DMS153 treated with DMSO at 0.1 percent for 48 hours (cell line): Measurements from ENCODE around the gene TENM4.

ENCODE experiments used
- DNase-seq: peaks from one replicate; lab custom pipeline; 2025; ENCODE audit not compliant: unreplicated experiment; lab: John Stamatoyannopoulos, UW

TENM4 gene

DNA sequence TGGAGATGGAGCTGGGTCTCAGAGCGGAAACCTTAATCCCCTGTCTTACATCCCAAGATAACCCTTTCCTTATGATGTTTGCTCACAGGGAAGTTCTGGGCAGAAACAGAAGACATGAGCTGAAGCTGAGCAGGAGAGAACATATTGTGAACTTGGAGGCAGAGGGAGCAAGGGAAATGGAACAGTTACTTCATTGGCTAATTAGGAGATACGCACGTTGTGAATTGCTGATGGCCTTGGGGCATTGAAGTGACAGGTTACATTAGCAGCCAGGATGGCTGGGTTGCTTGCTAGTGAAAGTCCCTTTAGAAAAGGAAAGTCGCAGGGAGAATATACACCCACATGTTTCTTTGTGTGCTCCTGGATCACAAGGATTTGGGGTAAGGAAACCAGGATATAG is 48.7 kb downstream of the TENM4 start:
- DNase-seq, result no peak

DNA sequence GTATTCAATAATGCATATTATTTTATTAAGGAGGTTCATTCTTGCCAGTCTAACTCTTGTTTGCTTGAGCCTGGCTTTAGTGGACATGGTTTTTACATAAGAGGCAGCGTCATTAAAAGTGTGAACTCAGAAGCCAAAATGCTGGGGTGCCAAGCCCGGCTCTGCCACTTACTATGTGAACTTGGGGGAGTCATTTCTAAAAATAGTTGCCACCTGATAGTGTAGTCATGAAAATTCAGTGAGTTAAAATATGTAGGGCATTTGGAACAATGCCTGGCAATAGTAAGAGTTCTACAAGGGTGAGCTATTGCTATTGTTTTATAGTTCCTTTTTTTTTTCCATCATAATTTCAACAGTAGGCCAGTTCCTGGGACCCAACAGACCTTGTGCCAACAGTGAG is 49.9 kb downstream of the TENM4 start:
- no peak for DNase-seq

DNA sequence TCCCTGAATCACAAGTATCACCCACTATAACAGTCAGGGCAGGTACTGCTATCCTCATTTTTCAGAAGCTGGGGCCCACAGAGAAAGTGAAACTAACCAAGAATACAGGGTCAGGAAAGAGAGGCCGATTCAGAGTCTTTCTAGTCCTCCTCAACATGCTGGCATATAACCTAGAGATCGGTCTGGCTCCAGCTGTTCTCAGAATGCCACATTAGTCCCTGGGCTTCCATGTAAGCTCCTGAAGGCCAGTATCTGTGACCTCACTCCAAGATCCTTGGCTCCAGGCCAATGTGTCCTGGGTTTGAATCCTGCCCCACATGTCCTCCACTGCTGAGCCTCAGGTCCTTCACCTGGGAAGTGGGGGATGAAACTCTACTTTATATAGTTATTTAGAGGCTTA is 50.4 kb downstream of the TENM4 start:
- DNase-seq, result no peak

DNA sequence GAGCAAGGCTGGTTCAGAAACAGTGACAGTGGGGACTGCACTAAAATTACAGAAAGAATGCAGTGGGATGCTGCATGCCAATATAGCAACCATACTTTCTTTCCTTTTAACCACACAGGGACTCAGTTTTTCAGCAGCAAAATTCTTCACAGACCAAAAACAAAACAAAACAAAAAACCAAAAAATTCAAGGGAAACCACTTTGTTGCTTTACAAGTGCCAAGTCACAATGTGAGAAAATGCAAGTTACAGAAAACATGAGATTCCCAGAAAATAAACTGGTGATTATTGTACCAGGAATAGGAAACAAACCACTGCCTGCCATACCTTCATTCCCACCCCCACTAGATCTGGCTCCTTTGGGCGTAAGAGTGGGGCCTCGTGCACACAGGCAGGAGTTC is 52.6 kb downstream of the TENM4 start:
- DNase-seq, result no peak

DNA sequence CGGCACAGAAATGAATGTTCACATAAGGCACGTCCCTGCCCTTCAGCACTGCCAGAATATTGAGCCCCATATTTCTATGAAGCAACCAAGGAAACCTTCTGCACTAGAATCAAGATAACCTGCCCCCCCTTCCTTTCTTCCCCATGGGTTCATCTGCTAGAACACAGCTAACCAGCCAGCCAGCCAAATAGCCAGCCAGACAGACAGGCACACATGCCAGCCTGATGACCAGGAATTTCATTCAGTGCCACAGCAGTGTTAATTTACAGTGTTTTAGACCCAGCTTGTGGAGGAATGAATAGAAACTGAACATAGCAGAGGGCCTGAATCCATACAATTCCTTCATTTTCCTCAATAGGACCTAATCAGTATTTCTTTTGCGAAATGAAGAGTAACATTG is 57.0 kb downstream of the TENM4 start:
- DNase-seq, result no peak

GRCh38 chr11:79382301-79383050 is 58.4 kb downstream of the TENM4 start:
- DNase-seq, result no peak

- DNase-seq, result no peak
Measured at GRCh38 chr11:79381036-79381435, 59.8 kb downstream of the TENM4 start.

DNA sequence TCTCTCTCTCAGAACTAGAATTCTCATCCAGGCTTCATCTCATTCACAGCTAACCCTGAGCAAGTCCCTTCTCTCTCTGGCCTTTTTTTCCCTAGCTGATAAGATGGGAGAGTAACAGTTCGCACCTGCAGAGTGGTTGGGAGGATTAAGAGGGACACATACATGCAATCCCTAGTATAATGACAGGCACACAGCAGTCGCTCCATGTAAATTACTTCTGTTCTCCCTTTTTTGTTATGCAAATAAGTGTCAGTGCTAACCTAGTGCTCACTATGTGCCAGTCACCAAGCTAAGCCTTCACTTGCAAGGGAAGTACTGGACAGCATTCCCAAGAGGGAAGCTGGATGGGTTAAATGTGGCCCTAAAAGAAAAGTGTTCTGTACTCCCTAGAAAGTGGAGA is 63.4 kb downstream of the TENM4 start:
- DNase-seq, result no peak

DNA sequence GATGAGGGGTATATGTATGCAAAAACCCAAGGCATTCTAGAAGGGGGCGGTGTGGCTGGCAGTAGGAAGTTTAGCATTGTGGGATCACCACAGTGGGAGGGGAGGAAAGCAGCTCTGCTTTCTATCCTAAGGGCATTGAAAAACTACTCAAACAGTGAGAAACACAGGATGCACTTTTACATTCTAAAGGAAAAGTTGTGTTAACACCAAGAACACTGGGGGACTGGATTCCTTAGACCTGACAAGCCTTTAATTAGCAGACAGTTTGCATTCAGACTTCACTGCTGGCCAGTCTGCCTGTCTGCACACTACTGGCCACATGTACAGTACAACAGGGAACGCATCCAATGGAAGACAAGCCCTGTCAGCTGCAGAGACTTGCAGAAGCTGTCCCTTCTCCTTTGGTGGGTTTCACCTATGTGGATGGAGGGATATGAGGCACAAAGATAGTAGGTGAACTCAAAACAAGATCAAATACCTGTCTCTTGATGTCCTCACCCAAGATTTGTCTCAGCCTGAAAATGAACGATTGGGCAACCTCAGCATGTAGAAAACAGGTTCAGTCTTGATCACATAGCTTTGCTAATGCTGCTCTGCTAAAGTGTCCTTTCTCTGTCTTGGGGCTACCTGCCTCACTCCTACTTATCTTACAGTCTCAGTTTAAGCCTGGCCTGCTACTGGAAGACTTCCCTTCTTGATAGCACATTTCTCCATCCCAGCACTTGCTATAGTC is 64.8 kb downstream of the TENM4 start:
- DNase-seq, result no peak

- DNase-seq, result no peak
Measured at GRCh38 chr11:79374727-79375126, 66.1 kb downstream of the TENM4 start.

GRCh38 chr11:79371724-79372123 is 69.1 kb downstream of the TENM4 start:
- no peak for DNase-seq

- no peak for DNase-seq
Measured at GRCh38 chr11:79371152-79371551, 69.7 kb downstream of the TENM4 start.

DNA sequence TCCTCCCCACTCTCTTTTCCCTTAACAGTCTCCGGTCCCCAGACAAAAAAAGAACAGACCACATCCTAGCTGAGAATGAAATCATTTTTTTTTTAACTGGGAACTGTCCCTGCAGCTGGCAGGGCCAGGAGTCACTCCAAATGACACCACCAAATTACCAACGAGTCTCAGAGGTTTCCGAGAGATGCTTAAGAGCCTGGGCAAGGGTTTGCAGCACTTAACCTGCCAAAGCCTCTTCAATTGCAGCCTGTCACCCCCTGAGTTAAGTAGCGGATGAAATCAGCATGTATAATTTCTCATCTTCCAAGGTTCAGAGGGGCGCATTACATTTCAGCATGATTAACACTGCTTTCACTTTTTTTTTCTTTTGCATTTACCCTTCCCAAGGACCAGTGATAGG is 71.8 kb downstream of the TENM4 start:
- DNase-seq, result no peak

DNA sequence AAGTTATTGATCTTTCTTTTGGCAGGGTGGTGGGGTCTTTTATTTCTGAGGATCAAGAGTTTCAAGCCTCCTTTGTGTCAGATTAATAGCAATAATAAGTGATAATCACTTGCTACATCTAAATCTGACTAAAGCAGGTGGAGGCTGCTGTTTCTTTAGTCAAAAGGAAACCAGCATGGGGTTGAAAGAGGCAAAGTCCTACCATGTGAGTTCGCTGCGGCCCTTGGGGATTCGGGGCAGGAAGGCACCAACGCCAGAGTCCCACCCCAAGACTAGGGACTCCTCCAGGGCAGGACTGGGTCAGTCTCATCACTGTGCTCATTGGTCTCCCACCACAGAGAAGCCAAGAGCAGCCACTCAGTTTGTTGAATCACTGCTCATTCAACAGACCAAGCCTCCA is 73.0 kb downstream of the TENM4 start:
- no peak for DNase-seq

- no peak for DNase-seq
Measured at GRCh38 chr11:79366218-79366617, 74.6 kb downstream of the TENM4 start.

- DNase-seq, result no peak
Measured at GRCh38 chr11:79363861-79364378, 76.9 kb downstream of the TENM4 start.

- no peak for DNase-seq
Measured at GRCh38 chr11:79363256-79363655, 77.6 kb downstream of the TENM4 start.

DNA sequence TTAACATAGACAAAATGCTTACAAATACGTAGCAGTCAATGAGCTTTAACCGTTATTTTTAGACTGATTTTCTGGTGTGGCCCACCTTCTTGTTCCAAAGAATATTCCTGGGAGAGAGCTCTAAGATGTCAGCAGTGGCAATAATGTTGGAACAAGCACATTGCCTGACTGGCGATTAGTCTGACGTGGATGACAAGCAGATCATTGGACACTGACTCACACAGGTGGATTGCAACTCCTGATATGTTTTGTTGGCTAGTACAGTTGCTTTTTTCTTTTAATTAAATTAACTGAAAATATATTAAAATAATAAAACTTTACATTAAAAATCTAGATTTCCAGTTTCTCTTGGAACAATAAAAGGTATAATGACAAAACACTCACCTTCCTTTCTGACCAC is 78.0 kb downstream of the TENM4 start:
- no peak for DNase-seq

DNA sequence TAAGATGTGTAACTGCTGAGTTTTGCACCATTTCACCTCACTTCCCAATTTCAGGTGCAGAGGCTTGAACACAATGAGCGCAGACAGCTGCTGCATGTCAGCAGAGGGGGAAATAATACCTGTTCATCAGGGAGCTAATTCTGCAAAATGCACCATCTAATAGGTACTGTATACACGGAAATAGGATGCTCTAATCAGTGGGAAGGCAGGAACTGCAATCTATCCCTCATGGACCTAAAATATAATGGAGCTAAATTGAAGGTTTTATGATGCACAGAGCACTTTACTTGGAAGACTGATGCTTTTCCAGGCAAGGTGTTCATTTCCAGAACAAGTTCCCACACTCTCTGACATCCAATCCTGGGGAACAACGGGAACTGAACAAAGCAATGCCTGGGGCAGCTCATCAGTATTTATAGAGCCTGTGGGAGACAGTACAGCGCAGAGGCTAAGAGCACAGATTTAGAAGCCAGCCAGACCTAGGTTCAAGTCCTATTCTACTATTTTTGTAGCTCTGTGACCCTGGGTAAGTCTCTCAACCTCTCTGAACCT is 78.5 kb downstream of the TENM4 start:
- no peak for DNase-seq

DNA sequence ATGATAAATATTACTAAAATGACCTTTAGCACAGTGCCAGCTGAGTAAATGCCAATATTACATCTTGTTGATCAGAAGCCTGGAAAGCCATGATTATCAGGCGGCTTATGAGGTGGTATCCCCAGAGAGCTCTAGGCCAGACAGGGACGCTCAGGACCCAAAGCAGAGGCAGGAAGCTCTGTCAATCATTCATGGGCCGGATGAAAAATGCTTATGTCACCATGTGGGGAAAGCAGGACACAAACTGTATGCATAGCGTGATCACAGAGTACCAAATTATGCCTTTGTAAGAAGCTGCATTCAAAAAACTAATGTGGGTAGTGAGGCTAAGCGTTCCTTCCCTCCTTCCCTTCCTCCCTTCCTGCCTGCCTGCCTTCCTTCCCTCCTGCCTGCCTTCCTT is 82.6 kb downstream of the TENM4 start:
- DNase-seq, result no peak

GRCh38 chr11:79353706-79354105 is 87.1 kb downstream of the TENM4 start:
- no peak for DNase-seq

- no peak for DNase-seq
Measured at GRCh38 chr11:79352349-79352703, 88.5 kb downstream of the TENM4 start.
